KMS-11 (cell line): Measurements from ENCODE around the gene DENND11.

Experiments used
- H2AFZ ChIP-seq: fragments of 200-600 bp; sonication (generic); 2 replicates; pipeline ENCODE4 v1.6.1; 2016; ENCODE audit warnings: antibody characterized with exemption, mixed run types, low read depth
- H3K27ac ChIP-seq: fragments of 200-600 bp; sonication (generic); 2 replicates; pipeline ENCODE4 v1.6.1; 2016; ENCODE audit warnings: mild to moderate bottlenecking, mixed run types
- H3K27me3 ChIP-seq: fragments of 200-600 bp; sonication (generic); 2 replicates; pipeline ENCODE4 v1.6.1; 2017; ENCODE audit warnings: mild to moderate bottlenecking, low read depth, mixed run types, moderate library complexity; ENCODE audit not compliant: insufficient read depth
- H3K36me3 ChIP-seq: fragments of 200-600 bp; sonication (generic); 2 replicates; pipeline ENCODE4 v1.6.1; 2017; ENCODE audit warnings: mild to moderate bottlenecking, mixed run types; ENCODE audit not compliant: insufficient read depth
- H3K4me1 ChIP-seq: fragments of 200-600 bp; sonication (generic); 2 replicates; pipeline ENCODE4 v1.6.1; 2016; ENCODE audit warnings: mild to moderate bottlenecking, low read depth, mixed run types; ENCODE audit not compliant: poor library complexity, severe bottlenecking
- H3K4me2 ChIP-seq: fragments of 200-600 bp; sonication (generic); 2 replicates; pipeline ENCODE4 v1.7.0; 2016; ENCODE audit warnings: mild to moderate bottlenecking, mixed run types
- H3K4me3 ChIP-seq: fragments of 200-600 bp; sonication (generic); IDR thresholded peaks from 2 replicates; pipeline ENCODE4 v1.6.1; 2017; ENCODE audit warnings: low read depth, low read length, mixed read lengths; ENCODE audit not compliant: insufficient read depth
- H3K79me2 ChIP-seq: fragments of 200-600 bp; sonication (generic); 2 replicates; pipeline ENCODE4 v1.6.1; 2016; ENCODE audit warnings: low read depth, mixed run types; ENCODE audit not compliant: insufficient read depth
- H3K9ac ChIP-seq: fragments of 200-600 bp; sonication (generic); 2 replicates; pipeline ENCODE4 v1.6.1; 2016; ENCODE audit warnings: mild to moderate bottlenecking, mixed run types
- H4K20me1 ChIP-seq: fragments of 200-600 bp; sonication (generic); 2 replicates; pipeline ENCODE4 v1.6.1; 2016; ENCODE audit warnings: mild to moderate bottlenecking, mixed run types; ENCODE audit not compliant: insufficient read depth
- CTCF ChIP-seq: fragments of 200-600 bp; sonication (generic); conservative IDR thresholded peaks from 2 replicates; pipeline ENCODE4 v1.6.1; 2017; ENCODE audit warnings: low read depth, mild to moderate bottlenecking, antibody characterized with exemption, low read length, moderate library complexity, mixed read lengths

Gene DENND11

GRCh38 chr7:141739250-141739649, 37.3 kb upstream of the DENND11 start:
- Histone ChIP-seq H3K27ac (no peak overlapping the region), H3K79me2 (peaks cover 32% of the 10 kb centered on the region), H3K9ac (peak overlapping the region; percentile 68; the same call in 1 of the 2 replicates), H3K4me2 (peak overlapping the region; percentile 84), H3K4me3 (no peak overlapping the region), H3K4me1 (peaks cover 28% of the 10 kb centered on the region), H3K36me3 (peaks cover 25% of the 10 kb centered on the region; the same call in 1 of the 2 replicates), H4K20me1 (no peaks in the 10 kb centered on the region), H3K27me3 (no peaks in the 10 kb centered on the region), H2AFZ (no peak overlapping the region)
- TF ChIP-seq CTCF = no peak

- peaks cover 21% of the 10 kb centered on the region; the same call in 1 of the 2 replicates for H3K36me3 ChIP-seq
- H3K27me3 ChIP-seq = no peaks in the 10 kb centered on the region
- H4K20me1 ChIP-seq = no peaks in the 10 kb centered on the region
- peak; percentile 57 for TF ChIP-seq CTCF
- peak overlapping the region; percentile 80 for H3K27ac ChIP-seq
- H3K4me1 ChIP-seq = peaks cover 28% of the 10 kb centered on the region
- H3K4me3 ChIP-seq = peak overlapping the region; percentile 69
- H3K9ac ChIP-seq = peak overlapping the region; percentile 68
- H3K79me2 ChIP-seq = peaks cover 32% of the 10 kb centered on the region
- peak overlapping the region; percentile 54 for H2AFZ ChIP-seq
- peak overlapping the region; percentile 84 for H3K4me2 ChIP-seq
Measured at GRCh38 chr7:141738592-141739013, 36.6 kb upstream of the DENND11 start.

- H3K36me3 ChIP-seq = peaks cover 17% of the 10 kb centered on the region; the same call in 1 of the 2 replicates
- peak within 1 kb of the TSS; percentile 68 for H3K9ac ChIP-seq
- peak within 1 kb of the TSS; percentile 80 for H3K27ac ChIP-seq
- peak within 1 kb of the TSS; percentile 69 for H3K4me3 ChIP-seq
- peaks cover 32% of the 10 kb centered on the region for H3K79me2 ChIP-seq
- no peaks in the 10 kb centered on the region for H4K20me1 ChIP-seq
- H3K4me1 ChIP-seq = peaks cover 28% of the 10 kb centered on the region
- peak within 1 kb of the TSS; percentile 89 for H2AFZ ChIP-seq
- H3K4me2 ChIP-seq = peak within 1 kb of the TSS; percentile 84
- no peaks in the 10 kb centered on the region for H3K27me3 ChIP-seq
- TF ChIP-seq CTCF = peak; percentile 91
Measured at GRCh38 chr7:141737836-141738591, 36.0 kb upstream of the DENND11 start, which contains the start of gene SSBP1. TSS of gene SSBP1 (plus strand) at chr7:141738358. CDS start at chr7:141739167, 809 bp downstream.

- peaks cover 32% of the 10 kb centered on the region for H3K79me2 ChIP-seq
- no peaks in the 10 kb centered on the region for H4K20me1 ChIP-seq
- peaks cover 28% of the 10 kb centered on the region for H3K4me1 ChIP-seq
- peaks cover 11% of the 10 kb centered on the region; the same call in 1 of the 2 replicates for H3K36me3 ChIP-seq
- H3K9ac ChIP-seq = peak overlapping the region; percentile 68
- H2AFZ ChIP-seq = peak overlapping the region; percentile 89
- H3K4me3 ChIP-seq = no peak overlapping the region
- TF ChIP-seq CTCF = no peak
- peak overlapping the region; percentile 80 for H3K27ac ChIP-seq
- peak overlapping the region; percentile 61 for H3K4me2 ChIP-seq
- no peaks in the 10 kb centered on the region for H3K27me3 ChIP-seq
Measured at GRCh38 chr7:141737118-141737835, 35.3 kb upstream of the DENND11 start.
